ENCODE results near the gene SPRR1A.

GRCh38 chr1:152983234-152983633 lies 647 bp upstream of the SPRR1A start:
- no peak for TF ChIP-seq EZH2 (IDR thresholded peaks at IDR 0.05; ENCODE audit: borderline replicate concordance, low read length)
- TF ChIP-seq, protein P1, sequence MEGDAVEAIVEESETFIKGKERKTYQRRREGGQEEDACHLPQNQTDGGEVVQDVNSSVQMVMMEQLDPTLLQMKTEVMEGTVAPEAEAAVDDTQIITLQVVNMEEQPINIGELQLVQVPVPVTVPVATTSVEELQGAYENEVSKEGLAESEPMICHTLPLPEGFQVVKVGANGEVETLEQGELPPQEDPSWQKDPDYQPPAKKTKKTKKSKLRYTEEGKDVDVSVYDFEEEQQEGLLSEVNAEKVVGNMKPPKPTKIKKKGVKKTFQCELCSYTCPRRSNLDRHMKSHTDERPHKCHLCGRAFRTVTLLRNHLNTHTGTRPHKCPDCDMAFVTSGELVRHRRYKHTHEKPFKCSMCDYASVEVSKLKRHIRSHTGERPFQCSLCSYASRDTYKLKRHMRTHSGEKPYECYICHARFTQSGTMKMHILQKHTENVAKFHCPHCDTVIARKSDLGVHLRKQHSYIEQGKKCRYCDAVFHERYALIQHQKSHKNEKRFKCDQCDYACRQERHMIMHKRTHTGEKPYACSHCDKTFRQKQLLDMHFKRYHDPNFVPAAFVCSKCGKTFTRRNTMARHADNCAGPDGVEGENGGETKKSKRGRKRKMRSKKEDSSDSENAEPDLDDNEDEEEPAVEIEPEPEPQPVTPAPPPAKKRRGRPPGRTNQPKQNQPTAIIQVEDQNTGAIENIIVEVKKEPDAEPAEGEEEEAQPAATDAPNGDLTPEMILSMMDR (conservative IDR thresholded peaks at IDR 0.05 in 1 of 2, IDR thresholded peaks at IDR 0.05 in 1 of 2; ENCODE audit: extremely low read depth in 1 of 2, insufficient read depth in 1 of 2, low read depth in 1 of 2, low read length in 2 of 2): no peak

Measured in mammary epithelial cell (primary cell).